ENCODE results near the gene MYZAP. TPM values are rescaled to one million over a fixed set of nuclear protein-coding genes. Genes with fewer than 3 reads are reported as not detected.
A peak's percentile ranks its signal among the peaks of the same experiment; 100 is the strongest.

Gene MYZAP
- total RNA-seq, 8 experiments from 2014 or later, result 0.27 to 0.90 (median 0.46) TPM; not detected in 2

DNA sequence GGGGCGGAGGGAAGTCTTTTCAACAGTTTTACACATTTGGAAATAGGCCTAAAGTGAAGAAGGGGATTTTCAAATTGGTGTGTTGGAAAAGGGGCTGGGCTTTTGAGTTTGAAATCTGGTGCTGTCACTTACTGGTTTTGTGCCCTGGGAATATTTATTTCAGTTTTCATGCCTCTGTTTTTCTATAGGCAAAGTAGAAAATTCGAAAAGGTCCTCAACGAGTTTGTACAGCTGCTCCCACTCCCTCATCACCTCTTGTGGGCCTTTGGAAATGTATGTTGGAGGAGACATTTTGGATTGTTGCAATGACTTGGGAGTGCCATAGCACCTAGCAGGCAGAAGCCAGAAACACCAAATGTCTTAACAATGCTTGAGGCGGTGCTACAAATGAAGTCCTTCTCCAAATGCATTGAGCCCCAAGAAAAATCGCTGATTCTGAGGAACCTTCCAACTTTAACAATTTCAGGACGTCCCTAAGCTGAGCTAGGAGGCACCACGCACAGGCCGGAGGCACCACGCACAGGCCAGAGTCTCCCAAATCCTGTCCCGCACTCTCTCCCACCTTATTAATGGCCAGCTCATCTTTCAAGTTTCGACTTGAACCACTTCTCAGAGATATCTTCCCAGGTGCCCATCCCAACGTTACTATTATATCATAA lies 114.2 kb downstream of the MYZAP start:
- WGBS, 10 experiments, result 74 to 100% (median 96%) methylated on average over 1 to 9 of the region's 12 CpGs; no CpG with 5 or more reads in 2 of the 10 experiments
- peak overlapping the region; percentile 73 to 95 (median 77) for H3K4me3 ChIP-seq
- ATAC-seq (replicated peaks in 6 of 8), result peak in 4 of 8 experiments; percentile 5 to 10 (median 6)
- peak overlapping the region; percentile 81 to 90 for H3K27ac ChIP-seq
- H3K4me1 ChIP-seq (replicated peaks in 1 of 2), result peaks cover 8 to 15% of the 10 kb centered on the region in 2 donors
- in situ Hi-C loops (cut with MboI; ENCODE audit: low pct_unique_long_range_greater_than_20kb in 2 of 9, low sequenced_read_pairs in 9 of 9, unreplicated experiment in 9 of 9), result no loop called here

DNA sequence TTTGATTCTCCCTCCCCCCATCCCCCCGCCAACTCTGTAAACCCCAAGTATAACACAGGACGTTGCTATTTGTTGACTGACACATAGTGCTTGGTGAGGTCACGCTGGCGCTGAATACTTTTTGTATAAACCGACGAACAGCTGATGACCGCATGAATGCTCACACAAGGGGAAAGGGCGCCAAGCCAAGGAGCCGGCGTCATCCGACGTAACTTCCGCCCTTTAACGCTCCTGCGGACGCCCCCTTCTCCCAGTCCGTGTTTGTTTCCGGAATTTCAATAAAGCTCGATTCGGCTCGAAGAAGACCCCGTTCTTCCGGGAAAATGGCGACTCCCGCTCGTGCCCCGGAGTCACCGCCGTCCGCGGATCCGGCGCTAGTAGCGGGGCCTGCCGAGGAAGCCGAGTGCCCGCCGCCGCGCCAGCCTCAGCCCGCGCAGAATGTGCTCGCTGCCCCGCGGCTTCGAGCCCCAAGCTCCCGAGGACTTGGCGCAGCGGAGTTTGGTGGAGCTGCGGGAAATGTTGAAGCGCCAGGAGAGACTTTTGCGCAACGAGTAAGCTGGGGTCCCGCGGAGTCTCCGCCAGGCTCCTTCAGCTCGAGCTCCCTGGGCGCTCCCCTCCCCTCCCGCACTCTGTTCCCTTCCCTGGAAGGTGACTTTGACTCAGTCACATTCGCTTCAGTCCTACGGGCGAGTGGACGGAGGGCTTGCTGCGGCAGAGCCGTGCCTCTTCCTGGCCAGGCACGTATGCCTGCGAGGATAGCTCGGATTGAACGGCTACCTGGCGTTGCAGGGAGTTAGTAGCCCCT lies 114.9 kb downstream of the MYZAP start, which contains the start of gene POLR2M:
TSS of gene POLR2M (plus strand) at position 310 of the 805 bp plus-strand sequence. CDS start at position 439, 129 bp downstream.
- 0 to 6% (median 0%) methylated on average over 1 to 39 of the region's 70 CpGs; no CpG with 5 or more reads in 4 of the 10 experiments for WGBS, 10 experiments
- Histone ChIP-seq H3K27ac (peak within 1 kb of the TSS; percentile 81 to 90), H3K4me3 (peak within 1 kb of the TSS; percentile 73 to 95 (median 77)), H3K4me1 (replicated peaks in 1 of 2) (peaks cover 8 to 15% of the 10 kb centered on the region in 2 donors)
- in situ Hi-C loops (cut with MboI; ENCODE audit: low pct_unique_long_range_greater_than_20kb in 2 of 9, low sequenced_read_pairs in 9 of 9, unreplicated experiment in 9 of 9), result no loop called here
- peak; percentile 95 to 99 (median 98) for ATAC-seq (replicated peaks in 6 of 8)

DNA sequence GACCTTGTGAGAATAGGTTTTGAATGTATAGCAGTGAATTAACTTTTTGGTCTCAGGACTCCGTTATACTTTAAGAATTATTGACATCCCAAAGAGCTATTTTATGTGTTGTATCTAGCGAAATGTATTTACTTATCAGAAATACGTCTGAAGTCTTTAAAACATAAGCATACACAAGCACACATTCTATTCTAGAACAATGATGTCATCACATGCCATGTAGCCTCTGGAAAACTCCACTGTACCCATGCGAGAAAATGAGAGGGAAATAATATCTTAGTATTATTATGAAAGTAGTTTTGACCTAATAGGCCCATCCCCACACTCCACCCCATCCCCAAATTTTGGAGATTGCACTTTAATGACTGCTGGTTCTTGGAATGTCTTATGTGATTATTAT lies 116.3 kb downstream of the MYZAP start:
- in situ Hi-C loops (cut with MboI; ENCODE audit: low pct_unique_long_range_greater_than_20kb in 2 of 9, low sequenced_read_pairs in 9 of 9, unreplicated experiment in 9 of 9), result no loop called here
- ATAC-seq (replicated peaks in 6 of 8), result no peak
- peaks cover 8 to 15% of the 10 kb centered on the region in 2 donors for H3K4me1 ChIP-seq (replicated peaks in 1 of 2)
- 33 to 88% (median 72%) methylated on average over 2 to 4 of the region's 4 CpGs; no CpG with 5 or more reads in 1 of the 10 experiments for WGBS, 10 experiments
- H3K27ac ChIP-seq, result no peak overlapping the region
- peak overlapping the region in 4 of 5 donors; percentile 74 to 95 (median 80) for H3K4me3 ChIP-seq

DNA sequence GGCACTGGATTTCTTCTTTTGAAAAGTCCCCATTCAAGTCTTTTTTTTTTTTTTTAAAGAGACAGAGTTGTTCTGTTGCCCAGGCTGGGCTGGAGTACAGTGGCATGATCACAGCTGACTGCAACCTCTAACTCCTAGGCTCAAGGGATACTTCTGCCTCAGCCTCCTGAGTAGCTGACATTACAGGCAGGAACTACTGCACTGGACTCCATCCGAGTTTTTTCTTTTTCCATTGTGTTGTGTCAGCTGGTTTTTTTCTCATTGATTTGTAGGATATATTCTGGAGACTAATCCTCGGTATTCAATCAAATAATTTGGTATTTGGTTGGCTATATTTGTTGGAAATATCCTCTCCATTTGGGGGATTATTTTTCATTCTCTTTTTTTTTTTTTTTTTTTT lies 126.6 kb downstream of the MYZAP start:
- H3K4me1 ChIP-seq (replicated peaks in 1 of 2), result no peaks in the 10 kb centered on the region
- no peak overlapping the region for H3K4me3 ChIP-seq
- in situ Hi-C loops (cut with MboI; ENCODE audit: low pct_unique_long_range_greater_than_20kb in 2 of 9, low sequenced_read_pairs in 9 of 9, unreplicated experiment in 9 of 9), result no loop called here
- H3K27ac ChIP-seq, result no peak overlapping the region
- WGBS, 10 experiments, result 86 to 100% (median 100%) methylated on average over 1 to 2 of the region's 2 CpGs; no CpG with 5 or more reads in 1 of the 10 experiments
- no peak for ATAC-seq (replicated peaks in 6 of 8)

DNA sequence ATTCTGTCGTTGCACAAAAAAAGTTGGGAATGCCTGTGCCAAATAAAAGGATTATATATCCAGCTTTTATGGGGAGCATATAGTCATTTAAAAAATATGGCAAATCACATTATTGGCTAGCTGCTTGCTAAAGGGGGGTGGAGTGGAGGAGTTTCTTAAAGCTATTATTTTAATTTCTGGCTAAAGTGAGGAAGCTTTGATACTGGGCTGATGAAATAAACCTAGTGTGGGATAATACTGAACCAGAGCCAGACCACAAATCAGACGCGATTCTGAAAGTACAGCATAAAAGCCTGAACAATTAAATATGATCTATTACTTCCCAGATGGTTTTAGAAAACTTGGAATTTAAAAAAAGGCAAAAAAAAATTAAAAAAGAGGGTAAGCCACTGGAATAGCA lies 129.2 kb downstream of the MYZAP start:
- WGBS, 10 experiments, result 16 to 100% (median 84%) methylated on average over 1 to 3 of the region's 3 CpGs; no CpG with 5 or more reads in 1 of the 10 experiments
- no peak for ATAC-seq (replicated peaks in 6 of 8)
- H3K27ac ChIP-seq, result no peak overlapping the region
- no peaks in the 10 kb centered on the region for H3K4me1 ChIP-seq (replicated peaks in 1 of 2)
- in situ Hi-C loops (cut with MboI; ENCODE audit: low pct_unique_long_range_greater_than_20kb in 2 of 9, low sequenced_read_pairs in 9 of 9, unreplicated experiment in 9 of 9), result no loop called here
- H3K4me3 ChIP-seq, result no peak overlapping the region

DNA sequence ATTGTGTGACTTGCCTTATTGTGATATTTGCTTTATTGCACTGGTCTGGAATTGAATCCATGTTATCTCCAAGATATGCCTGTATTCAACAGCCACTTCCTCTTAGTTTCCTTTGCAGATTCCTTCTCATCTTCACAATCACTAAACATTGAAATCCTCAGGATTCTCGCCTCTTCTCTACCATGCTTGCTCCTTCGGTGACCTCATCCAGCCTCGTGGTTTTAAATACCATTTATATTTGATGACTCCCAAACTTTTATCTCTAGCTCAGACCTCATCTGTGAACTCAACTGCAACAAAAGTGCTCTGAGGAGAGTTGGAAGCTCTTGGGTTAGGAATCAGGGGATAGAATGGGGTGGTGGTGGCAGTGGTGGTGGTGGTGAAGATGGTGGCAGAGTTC lies 134.7 kb downstream of the MYZAP start:
- no peak overlapping the region for H3K4me3 ChIP-seq
- WGBS, 10 experiments, result 0 to 100% (median 97%) methylated on average over 1 to 3 of the region's 3 CpGs; no CpG with 5 or more reads in 1 of the 10 experiments
- H3K4me1 ChIP-seq (replicated peaks in 1 of 2), result peaks cover 3% of the 10 kb centered on the region in 2 donors
- ATAC-seq (replicated peaks in 6 of 8), result no peak
- H3K27ac ChIP-seq, result no peak overlapping the region
- in situ Hi-C loops (cut with MboI; ENCODE audit: low pct_unique_long_range_greater_than_20kb in 2 of 9, low sequenced_read_pairs in 9 of 9, unreplicated experiment in 9 of 9), result loop anchor here in 3 of 9 experiments (25.0 kb wide), 3 partner anchors 136 to 461 kb away; partner anchors contain the start of gene ALDH1A2 (in 1 of the 3)

DNA sequence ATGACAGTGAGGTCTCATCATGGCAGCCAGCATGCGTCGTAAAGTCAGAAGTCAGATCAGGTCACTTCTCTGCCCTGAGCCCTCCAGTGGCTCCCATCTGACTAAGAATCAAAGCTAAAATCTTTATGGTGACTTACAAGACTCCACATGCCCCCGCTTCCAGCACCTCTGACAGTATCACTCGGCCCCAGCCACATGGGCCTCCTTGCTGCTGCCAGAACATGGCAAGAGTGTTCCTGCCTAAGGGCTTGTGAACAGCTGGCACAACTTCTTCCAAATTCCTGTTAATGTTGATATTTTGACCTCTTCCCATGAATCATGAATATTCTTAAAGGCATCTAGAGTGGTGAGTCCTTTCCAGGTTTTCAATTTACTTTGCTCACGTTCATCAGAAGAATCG lies 135.3 kb downstream of the MYZAP start:
- ATAC-seq (replicated peaks in 6 of 8), result peak in 2 of 8 experiments; percentile 44 to 47
- in situ Hi-C loops (cut with MboI; ENCODE audit: low pct_unique_long_range_greater_than_20kb in 2 of 9, low sequenced_read_pairs in 9 of 9, unreplicated experiment in 9 of 9), result loop anchor here in 3 of 9 experiments (25.0 kb wide), 3 partner anchors 135 to 460 kb away; partner anchors contain the start of gene ALDH1A2 (in 1 of the 3)
- WGBS, 10 experiments, result 83 to 100% (median 92%) methylated on average over 2 to 5 of the region's 6 CpGs; no CpG with 5 or more reads in 4 of the 10 experiments
- Histone ChIP-seq H3K27ac (no peak overlapping the region), H3K4me3 (no peak overlapping the region), H3K4me1 (replicated peaks in 1 of 2) (peaks cover 7 to 8% of the 10 kb centered on the region in 2 donors)

DNA sequence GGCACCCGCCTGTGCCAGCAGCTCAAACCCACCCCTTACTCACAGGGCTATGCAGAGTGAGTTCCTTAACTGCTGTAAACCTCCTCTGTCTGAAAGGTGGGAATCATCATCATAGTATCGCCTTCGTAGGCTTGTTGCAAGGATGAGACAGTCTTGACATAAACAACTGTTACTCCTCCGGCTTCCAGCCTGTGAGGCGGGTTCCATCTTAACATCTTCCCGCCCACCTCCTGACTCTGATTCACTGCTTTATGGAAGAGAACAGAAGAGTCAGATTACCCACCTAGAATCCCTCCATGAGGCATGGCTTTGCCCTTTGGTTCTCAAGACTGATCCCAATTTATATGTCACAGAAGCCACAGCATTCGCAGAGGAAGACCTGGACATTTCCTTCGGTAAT lies 136.7 kb downstream of the MYZAP start:
- Histone ChIP-seq H3K4me1 (replicated peaks in 1 of 2) (peaks cover 7 to 8% of the 10 kb centered on the region in 2 donors), H3K4me3 (no peak overlapping the region), H3K27ac (no peak overlapping the region)
- in situ Hi-C loops (cut with MboI; ENCODE audit: low pct_unique_long_range_greater_than_20kb in 2 of 9, low sequenced_read_pairs in 9 of 9, unreplicated experiment in 9 of 9), result loop anchor here in 3 of 9 experiments (25.0 kb wide), 3 partner anchors 134 to 459 kb away; partner anchors contain the start of gene ALDH1A2 (in 1 of the 3)
- WGBS, 10 experiments, result 86 to 100% (median 93%) methylated on average over 1 to 5 of the region's 8 CpGs; no CpG with 5 or more reads in 7 of the 10 experiments
- ATAC-seq (replicated peaks in 6 of 8), result peak in 2 of 8 experiments; percentile 46 to 52

DNA sequence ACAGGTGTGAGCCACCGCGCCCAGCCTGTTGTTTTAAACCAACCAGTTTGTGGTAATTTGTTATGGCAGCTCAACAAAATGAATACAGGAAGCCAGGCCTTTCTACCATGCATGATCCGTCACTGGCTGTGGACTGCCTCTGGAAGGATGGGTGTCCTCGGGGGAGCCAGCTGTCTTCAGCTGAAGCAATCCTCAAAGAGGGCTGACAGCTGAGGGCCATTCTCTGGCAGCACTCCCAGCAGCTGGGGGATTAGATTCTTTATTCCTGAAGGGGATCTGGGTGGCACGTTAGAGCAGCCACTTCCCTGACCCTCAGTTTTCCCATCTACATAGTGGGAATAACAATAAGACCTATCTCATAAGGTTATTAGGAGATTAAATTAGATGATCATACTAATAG lies 139.2 kb downstream of the MYZAP start:
- in situ Hi-C loops (cut with MboI; ENCODE audit: low pct_unique_long_range_greater_than_20kb in 2 of 9, low sequenced_read_pairs in 9 of 9, unreplicated experiment in 9 of 9), result loop anchor here in 3 of 9 experiments (25.0 kb wide), 3 partner anchors 131 to 456 kb away; partner anchors contain the start of gene ALDH1A2 (in 1 of the 3)
- Histone ChIP-seq H3K27ac (no peak overlapping the region), H3K4me1 (replicated peaks in 1 of 2) (peaks cover 7 to 8% of the 10 kb centered on the region in 2 donors), H3K4me3 (no peak overlapping the region)
- WGBS, 10 experiments, result 40 to 91% (median 82%) methylated on average over 1 to 5 of the region's 5 CpGs; no CpG with 5 or more reads in 4 of the 10 experiments
- ATAC-seq (replicated peaks in 6 of 8), result no peak

DNA sequence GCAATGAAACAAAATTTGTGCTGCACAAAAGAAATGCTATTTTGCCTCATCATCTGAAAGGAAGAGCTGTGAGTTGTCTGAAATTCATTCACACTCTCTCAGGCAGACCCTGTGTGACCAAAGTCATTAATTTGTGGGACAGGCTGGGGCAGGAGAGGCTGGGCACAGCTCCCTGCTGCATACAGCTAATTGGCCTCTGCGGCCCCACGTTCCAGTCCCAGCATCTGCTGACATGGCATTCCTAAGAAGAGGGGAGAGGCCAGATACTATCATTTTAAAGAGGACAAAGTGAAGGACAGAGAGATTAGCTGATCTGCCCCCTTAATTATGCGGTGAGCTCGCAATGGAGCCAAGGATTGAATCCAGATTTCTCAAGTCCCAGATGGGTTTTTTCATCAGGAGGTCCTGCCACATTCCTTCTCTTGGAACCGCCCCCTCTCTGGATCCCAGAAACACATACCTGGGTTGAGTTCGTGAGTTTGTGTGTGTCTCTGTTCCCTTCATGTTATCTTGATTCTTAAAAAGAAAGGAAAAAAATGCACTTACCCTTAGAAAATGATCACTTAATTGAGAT lies 139.9 kb downstream of the MYZAP start:
- 58 to 100% (median 82%) methylated on average over 1 to 5 of the region's 6 CpGs; no CpG with 5 or more reads in 2 of the 10 experiments for WGBS, 10 experiments
- in situ Hi-C loops (cut with MboI; ENCODE audit: low pct_unique_long_range_greater_than_20kb in 2 of 9, low sequenced_read_pairs in 9 of 9, unreplicated experiment in 9 of 9), result loop anchor here in 3 of 9 experiments (25.0 kb wide), 3 partner anchors 131 to 456 kb away; partner anchors contain the start of gene ALDH1A2 (in 1 of the 3)
- H3K4me3 ChIP-seq, result no peak overlapping the region
- peaks cover 7 to 8% of the 10 kb centered on the region in 2 donors for H3K4me1 ChIP-seq (replicated peaks in 1 of 2)
- peak in 4 of 8 experiments; percentile 23 to 72 (median 48) for ATAC-seq (replicated peaks in 6 of 8)
- no peak overlapping the region for H3K27ac ChIP-seq

DNA sequence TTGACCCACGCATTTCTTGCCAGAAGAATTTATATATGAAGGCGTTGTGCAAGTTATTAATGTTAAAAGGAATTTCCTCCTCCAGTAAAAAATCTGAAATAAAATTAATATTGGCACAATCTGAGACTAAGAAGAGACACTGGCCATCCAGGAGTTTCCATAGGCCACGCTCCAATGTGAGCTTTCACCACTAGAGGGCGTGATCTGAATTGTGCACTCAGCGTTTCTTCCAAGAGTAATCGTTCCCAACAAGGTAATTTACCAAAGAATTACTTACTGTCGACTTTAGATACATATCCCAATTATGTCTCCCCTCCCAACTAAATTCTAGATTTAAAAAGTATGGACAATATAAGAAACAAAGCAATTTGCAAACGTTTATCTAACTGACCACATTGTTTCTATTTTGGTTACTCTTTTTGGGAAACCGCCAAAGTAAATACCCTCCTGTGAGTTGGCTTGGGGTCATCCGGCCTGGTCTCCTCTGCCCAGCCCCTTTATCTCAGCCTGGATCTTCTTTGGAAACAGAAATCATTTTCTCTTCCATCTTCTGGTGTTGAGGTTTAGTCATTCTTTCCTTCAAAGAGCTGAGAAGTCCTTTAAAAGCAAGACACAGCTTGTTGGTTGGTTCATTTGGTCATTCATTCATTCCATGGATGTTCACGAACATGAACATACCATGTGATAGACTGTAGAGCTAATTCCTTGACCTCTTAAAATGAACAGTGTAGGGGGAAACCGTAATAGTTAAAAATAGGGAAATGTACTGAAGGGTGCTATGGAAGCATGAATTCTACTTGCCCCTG lies 141.0 kb downstream of the MYZAP start:
- 26 to 80% (median 44%) methylated on average over 2 to 12 of the region's 12 CpGs for WGBS, 10 experiments

More for the DNA sequence above, 141.0 kb downstream of the MYZAP start:
- H3K4me1 ChIP-seq (replicated peaks in 1 of 2), result peaks cover 7 to 8% of the 10 kb centered on the region in 2 donors
- peak in 4 of 8 experiments; percentile 37 to 76 (median 68) for ATAC-seq (replicated peaks in 6 of 8)
- no peak overlapping the region for H3K27ac ChIP-seq
- in situ Hi-C loops (cut with MboI; ENCODE audit: low pct_unique_long_range_greater_than_20kb in 2 of 9, low sequenced_read_pairs in 9 of 9, unreplicated experiment in 9 of 9), result loop anchor here in 3 of 9 experiments (25.0 kb wide), 3 partner anchors 130 to 455 kb away; partner anchors contain the start of gene ALDH1A2 (in 1 of the 3)
- H3K4me3 ChIP-seq, result no peak overlapping the region
